Keratinocyte (primary cell): Measurements from ENCODE around the gene SNTG2. TPM values are rescaled to one million over a fixed set of nuclear protein-coding genes. Genes with fewer than 3 reads are reported as not detected.

Experiments
- DNase-seq: peaks from one replicate; pipeline ENCODE4 v3.0.0-alpha.2; 2011; ENCODE audit warnings: low read depth, missing footprints, low spot score
- FAIRE-seq: peaks from 2 replicates; lab custom pipeline; 2011; peaks lifted over from hg19 to GRCh38; lab: Jason Lieb, UNC
- H2AFZ ChIP-seq: 2 replicates; pipeline ENCODE4 v1.6.0; 2012; ENCODE audit warnings: low read length, control low read depth, inconsistent platforms; ENCODE audit not compliant: control insufficient read depth
- H3K27ac ChIP-seq: 2 replicates; pipeline ENCODE4 v1.5.1; 2011; ENCODE audit warnings: low read length; ENCODE audit not compliant: control insufficient read depth, insufficient read depth
- H3K27me3 ChIP-seq: 3 replicates; pipeline ENCODE4 v1.6.0; 2011; ENCODE audit warnings: low read length; ENCODE audit not compliant: control insufficient read depth, insufficient read depth; ENCODE audit errors: extremely low read depth
- H3K36me3 ChIP-seq, 2 experiments: 2 replicates in 1 of 2; 3 replicates in 1 of 2; pipeline ENCODE4 v1.5.1; 2011; ENCODE audit warnings: low read length in 2 of 2, mild to moderate bottlenecking in 1 of 2; ENCODE audit not compliant: control insufficient read depth in 2 of 2, insufficient read depth in 2 of 2; ENCODE audit errors: extremely low read depth in 1 of 2
- H3K4me1 ChIP-seq: 3 replicates; pipeline ENCODE4 v1.5.1; 2011; ENCODE audit warnings: low read length; ENCODE audit not compliant: control insufficient read depth, insufficient read depth; ENCODE audit errors: extremely low read depth
- H3K4me2 ChIP-seq: 3 replicates; pipeline ENCODE4 v1.6.0; 2011; ENCODE audit warnings: low read depth, low read length; ENCODE audit not compliant: control insufficient read depth, insufficient read depth; ENCODE audit errors: extremely low read depth
- H3K4me3 ChIP-seq, 3 experiments: fragments of 200-600 bp in 1 of 3; sonication (generic) in 1 of 3; 2 replicates in 2 of 3; 3 replicates in 1 of 3; pipeline ENCODE4 v1.5.1; 2011 to 2016; ENCODE audit warnings: low read length in 3 of 3, mild to moderate bottlenecking in 3 of 3, control low read depth in 2 of 3, inconsistent platforms in 1 of 3, low read depth in 1 of 3, mixed read lengths in 1 of 3, mixed run types in 1 of 3, moderate library complexity in 1 of 3; ENCODE audit not compliant: control insufficient read depth in 2 of 3, insufficient read depth in 2 of 3; ENCODE audit errors: extremely low read depth in 1 of 3
- H3K79me2 ChIP-seq: 2 replicates; pipeline ENCODE4 v1.6.0; 2012; ENCODE audit warnings: low read length; ENCODE audit not compliant: control insufficient read depth, insufficient read depth
- H3K9ac ChIP-seq: 3 replicates; pipeline ENCODE4 v1.6.0; 2011; ENCODE audit warnings: low read length; ENCODE audit not compliant: control insufficient read depth, insufficient read depth; ENCODE audit errors: extremely low read depth
- H3K9me1 ChIP-seq: 3 replicates; pipeline ENCODE4 v1.6.0; 2011; ENCODE audit warnings: low read length; ENCODE audit not compliant: control insufficient read depth, insufficient read depth; ENCODE audit errors: extremely low read depth
- H3K9me3 ChIP-seq: 2 replicates; pipeline ENCODE4 v1.5.1; 2012; ENCODE audit warnings: low read depth, low read length; ENCODE audit not compliant: control insufficient read depth
- H4K20me1 ChIP-seq: 3 replicates; pipeline ENCODE4 v1.6.0; 2011; ENCODE audit warnings: low read length; ENCODE audit not compliant: control insufficient read depth, insufficient read depth; ENCODE audit errors: extremely low read depth
- CTCF ChIP-seq, 3 experiments: IDR thresholded peaks in 1 of 3; conservative IDR thresholded peaks in 1 of 3; optimal IDR thresholded peaks in 1 of 3; 2 replicates in 2 of 3; 3 replicates in 1 of 3; pipeline versions ENCODE3 to v1.5.1; 2011; ENCODE audit warnings: low read length in 3 of 3, mild to moderate bottlenecking in 3 of 3, moderate library complexity in 2 of 3, control low read depth in 1 of 3, inconsistent platforms in 1 of 3; ENCODE audit not compliant: insufficient read depth in 2 of 3; ENCODE audit errors: extremely low read depth in 1 of 3
- EZH2 ChIP-seq: IDR thresholded peaks from one replicate; pipeline ENCODE4 v1.6.1; 2012; ENCODE audit warnings: inconsistent platforms, mild to moderate bottlenecking, low read length, moderate library complexity
- dilution Hi-C: fragments of 300-500 bp; cut with MboI; formaldehyde crosslinking; loops from one replicate; pipeline ENCODE4 v1.7.0; 2020; ENCODE audit warnings: low sequenced_read_pairs; ENCODE audit not compliant: extremely low pct_ligation_motif_present
- polyA plus RNA-seq, 5 experiments: library from polyadenylated mRNA; depleted of rRNA in 3 of 5; stranded (reverse) in 3 of 5; stranded (forward) in 1 of 5; unstranded in 1 of 5; fragments of >200 nt; gene quantifications; 1 replicate in 1 of 5; 2 replicates in 3 of 5; 3 replicates in 1 of 5; pipeline versions ENCODE4 v1.2.1 to v1.2.3, GENCODE V29; 2011 to 2012; ENCODE audit warnings: missing spikeins in 2 of 5, low read depth in 1 of 5, low replicate concordance in 1 of 5

The SNTG2 gene
- polyA plus RNA-seq, 1 donor (not counting 4 experiments of a cell fraction or from before 2014, with no cell fraction given): not detected

DNA sequence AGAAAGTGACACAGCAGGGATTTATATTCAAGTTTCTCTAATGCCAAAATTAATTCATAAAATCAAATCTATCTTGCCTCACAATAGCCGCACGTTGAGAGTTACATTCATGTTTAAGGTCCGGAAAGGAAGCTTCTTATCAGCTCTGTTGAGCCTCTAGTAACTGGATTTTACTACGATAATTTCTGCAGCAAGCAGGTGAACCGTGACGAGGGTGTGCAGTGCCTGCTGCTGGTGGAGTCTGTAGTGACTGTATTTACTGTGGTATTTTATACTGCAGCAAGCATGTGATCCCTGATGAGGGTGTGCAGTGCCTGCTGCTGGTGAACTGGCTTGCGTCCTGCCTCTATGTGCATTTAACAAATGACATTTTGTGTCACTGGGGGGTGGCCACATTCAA, 120.0 kb downstream of the SNTG2 start:
- no peaks in the 10 kb centered on the region for H3K27me3 ChIP-seq
- H2AFZ ChIP-seq: no peak overlapping the region
- H3K36me3 ChIP-seq: no peaks in the 10 kb centered on the region
- H3K4me1 ChIP-seq: no peaks in the 10 kb centered on the region
- no peaks in the 10 kb centered on the region for H3K9me3 ChIP-seq
- TF ChIP-seq CTCF (optimal IDR thresholded peaks at IDR 0.05 in 1 of 3, IDR thresholded peaks at IDR 0.05 in 1 of 3, conservative IDR thresholded peaks at IDR 0.05 in 1 of 3; ENCODE audit: extremely low read depth in 1 of 3, insufficient read depth in 2 of 3, low read length in 3 of 3): no peak
- TF ChIP-seq EZH2: no peak
- dilution Hi-C loops: no loop called here
- H3K9me1 ChIP-seq: no peaks in the 10 kb centered on the region
- no peak overlapping the region for H3K9ac ChIP-seq
- no peak overlapping the region for H3K27ac ChIP-seq
- no peak for DNase-seq
- FAIRE-seq: no peak
- H4K20me1 ChIP-seq: no peaks in the 10 kb centered on the region
- no peaks in the 10 kb centered on the region for H3K79me2 ChIP-seq
- no peak overlapping the region for H3K4me2 ChIP-seq
- no peak overlapping the region for H3K4me3 ChIP-seq

GRCh38 chr2:1071650-1072049, 121.0 kb downstream of the SNTG2 start:
- no peaks in the 10 kb centered on the region for H3K27me3 ChIP-seq
- H3K4me3 ChIP-seq: no peak overlapping the region
- no peaks in the 10 kb centered on the region for H3K36me3 ChIP-seq
- no peak for FAIRE-seq
- no peak overlapping the region for H3K9ac ChIP-seq
- H3K9me1 ChIP-seq: no peaks in the 10 kb centered on the region
- H2AFZ ChIP-seq: no peak overlapping the region
- H3K27ac ChIP-seq: no peak overlapping the region
- no peaks in the 10 kb centered on the region for H3K4me1 ChIP-seq
- no peak for DNase-seq
- dilution Hi-C loops: no loop called here
- no peaks in the 10 kb centered on the region for H4K20me1 ChIP-seq
- H3K4me2 ChIP-seq: no peak overlapping the region
- no peaks in the 10 kb centered on the region for H3K9me3 ChIP-seq
- TF ChIP-seq CTCF (optimal IDR thresholded peaks at IDR 0.05 in 1 of 3, IDR thresholded peaks at IDR 0.05 in 1 of 3, conservative IDR thresholded peaks at IDR 0.05 in 1 of 3; ENCODE audit: extremely low read depth in 1 of 3, insufficient read depth in 2 of 3, low read length in 3 of 3) (no peak), EZH2 (no peak)
- H3K79me2 ChIP-seq: no peaks in the 10 kb centered on the region
